DND-41 (cell line): ENCODE results near the gene FAM222A.

ENCODE experiments used
- EZH2 ChIP-seq: IDR thresholded peaks from 3 replicates; pipeline ENCODE4 v1.6.1; 2012; ENCODE audit warnings: borderline replicate concordance, low read depth, mild to moderate bottlenecking, moderate library complexity, low read length, inconsistent platforms; ENCODE audit not compliant: severe bottlenecking
- TF ChIP-seq, protein P1 (sequence below): IDR thresholded peaks from 2 replicates; pipeline ENCODE4 v1.5.1; 2012; ENCODE audit warnings: borderline replicate concordance, low read length, moderate library complexity, mild to moderate bottlenecking; ENCODE audit not compliant: poor library complexity, severe bottlenecking; ENCODE audit errors: extremely low read depth

GRCh38 chr12:109762071-109762672, 48.5 kb downstream of the FAM222A start:
- TF ChIP-seq, protein P1, sequence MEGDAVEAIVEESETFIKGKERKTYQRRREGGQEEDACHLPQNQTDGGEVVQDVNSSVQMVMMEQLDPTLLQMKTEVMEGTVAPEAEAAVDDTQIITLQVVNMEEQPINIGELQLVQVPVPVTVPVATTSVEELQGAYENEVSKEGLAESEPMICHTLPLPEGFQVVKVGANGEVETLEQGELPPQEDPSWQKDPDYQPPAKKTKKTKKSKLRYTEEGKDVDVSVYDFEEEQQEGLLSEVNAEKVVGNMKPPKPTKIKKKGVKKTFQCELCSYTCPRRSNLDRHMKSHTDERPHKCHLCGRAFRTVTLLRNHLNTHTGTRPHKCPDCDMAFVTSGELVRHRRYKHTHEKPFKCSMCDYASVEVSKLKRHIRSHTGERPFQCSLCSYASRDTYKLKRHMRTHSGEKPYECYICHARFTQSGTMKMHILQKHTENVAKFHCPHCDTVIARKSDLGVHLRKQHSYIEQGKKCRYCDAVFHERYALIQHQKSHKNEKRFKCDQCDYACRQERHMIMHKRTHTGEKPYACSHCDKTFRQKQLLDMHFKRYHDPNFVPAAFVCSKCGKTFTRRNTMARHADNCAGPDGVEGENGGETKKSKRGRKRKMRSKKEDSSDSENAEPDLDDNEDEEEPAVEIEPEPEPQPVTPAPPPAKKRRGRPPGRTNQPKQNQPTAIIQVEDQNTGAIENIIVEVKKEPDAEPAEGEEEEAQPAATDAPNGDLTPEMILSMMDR, result no peak
- TF ChIP-seq EZH2, result no peak
